K562 (cell line): ENCODE data around the gene ACADVL. TPM values are rescaled to one million over a fixed set of nuclear protein-coding genes. Genes with fewer than 3 reads are reported as not detected.

Experiments
- DPF2 ChIP-seq: fragments of 450-650 bp; IDR thresholded peaks from 2 replicates; pipeline ENCODE4 v1.6.1; 2016
- MAFF ChIP-seq: IDR thresholded peaks from 2 replicates; pipeline ENCODE4 v1.6.1; 2012; ENCODE audit warnings: low read length, improper control_type of control experiment
- MAFG ChIP-seq: fragments of 450-650 bp; conservative IDR thresholded peaks from 2 replicates; pipeline ENCODE4 v1.6.1; 2016; ENCODE audit warnings: missing genetic modification characterization, missing compliant biosample characterization
- MYNN ChIP-seq, 2 experiments: sonication (generic); formaldehyde crosslinking in 1 of 2; IDR thresholded peaks; 2 replicates each; pipeline versions ENCODE4 v1.5.0 to v1.6.1; 2016 to 2020; ENCODE audit warnings: antibody characterized with exemption in 1 of 2, missing genetic modification reagents in 1 of 2
- NCOA6 ChIP-seq: fragments of 450-650 bp; IDR thresholded peaks from 2 replicates; pipeline ENCODE4 v1.6.1; 2017; ENCODE audit warnings: mild to moderate bottlenecking
- RBM22 ChIP-seq: fragments of 200-400 bp; formaldehyde crosslinking; IDR thresholded peaks from 2 replicates; pipeline ENCODE4 v1.6.1; 2018; ENCODE audit warnings: low read length, low read depth; ENCODE audit not compliant: poor library complexity, severe bottlenecking
- SMAD2 ChIP-seq: fragments of 150-350 bp; IDR thresholded peaks from 2 replicates; pipeline ENCODE4 v1.6.1; 2014; ENCODE audit warnings: low read depth, mild to moderate bottlenecking, low read length
- TAF7 ChIP-seq: fragments of 450-650 bp; IDR thresholded peaks from 2 replicates; pipeline ENCODE4 v1.6.1; 2016; ENCODE audit warnings: missing genetic modification characterization, missing compliant biosample characterization
- TSHZ1 ChIP-seq: fragments of 250-450 bp; sonication (Bioruptor Pico); IDR thresholded peaks from 2 replicates; pipeline ENCODE4 v1.4.0; 2020; ENCODE audit warnings: mild to moderate bottlenecking, moderate library complexity
- ZNF217 ChIP-seq: sonication (generic); formaldehyde crosslinking; IDR thresholded peaks from 2 replicates; pipeline ENCODE4 v1.8.0; 2022; ENCODE audit warnings: mild to moderate bottlenecking, missing genetic modification reagents
- ZNF408 ChIP-seq: fragments of 250-450 bp; sonication (Bioruptor Pico); IDR thresholded peaks from 2 replicates; pipeline ENCODE4 v1.4.0; 2020; ENCODE audit warnings: low read depth, mild to moderate bottlenecking, moderate library complexity
- ZNF609 ChIP-seq: sonication (generic); formaldehyde crosslinking; IDR thresholded peaks from 2 replicates; pipeline ENCODE4 v1.8.1; 2023; ENCODE audit warnings: missing genetic modification reagents, mild to moderate bottlenecking, borderline replicate concordance
- polyA plus RNA-seq, 8 experiments: library from polyadenylated mRNA; depleted of rRNA in 4 of 8; stranded (reverse) in 5 of 8; unstranded in 3 of 8; fragments of >200 nt; fragmentation: Nextera tagmentation in 2 of 8; fragmentation: Illumina TruSeq in 1 of 8; extraction: Ambion mirVana in 2 of 8; extraction: Trizol in 1 of 8; gene quantifications; 2 replicates each; pipeline versions ENCODE4 v1.2.1 to v1.2.3, GENCODE V29; 2011 to 2014; ENCODE audit warnings: inconsistent platforms in 1 of 8, missing spikeins in 1 of 8
- total RNA-seq, 7 experiments: library from RNA; depleted of rRNA in 6 of 7; stranded (reverse); fragments of >200 nt in 6 of 7; fragmentation: Illumina TruSeq in 2 of 7; extraction: Trizol in 2 of 7; gene quantifications; 2 replicates each; pipeline versions ENCODE4 v1.2.1 to v1.2.3, GENCODE V29; 2011 to 2021; ENCODE audit warnings: low replicate concordance in 1 of 7
- TF ChIP-seq, protein P1 (sequence below): fragments of 450-650 bp; IDR thresholded peaks from 2 replicates; pipeline ENCODE4 v1.6.1; 2018; ENCODE audit not compliant: partially characterized antibody

ACADVL gene
- total and polyA plus RNA-seq, 9 of the 15 experiments (the other 6 are each of a cell fraction or from before 2014, with no cell fraction given), result 25.5 to 449 (median 214) TPM

DNA sequence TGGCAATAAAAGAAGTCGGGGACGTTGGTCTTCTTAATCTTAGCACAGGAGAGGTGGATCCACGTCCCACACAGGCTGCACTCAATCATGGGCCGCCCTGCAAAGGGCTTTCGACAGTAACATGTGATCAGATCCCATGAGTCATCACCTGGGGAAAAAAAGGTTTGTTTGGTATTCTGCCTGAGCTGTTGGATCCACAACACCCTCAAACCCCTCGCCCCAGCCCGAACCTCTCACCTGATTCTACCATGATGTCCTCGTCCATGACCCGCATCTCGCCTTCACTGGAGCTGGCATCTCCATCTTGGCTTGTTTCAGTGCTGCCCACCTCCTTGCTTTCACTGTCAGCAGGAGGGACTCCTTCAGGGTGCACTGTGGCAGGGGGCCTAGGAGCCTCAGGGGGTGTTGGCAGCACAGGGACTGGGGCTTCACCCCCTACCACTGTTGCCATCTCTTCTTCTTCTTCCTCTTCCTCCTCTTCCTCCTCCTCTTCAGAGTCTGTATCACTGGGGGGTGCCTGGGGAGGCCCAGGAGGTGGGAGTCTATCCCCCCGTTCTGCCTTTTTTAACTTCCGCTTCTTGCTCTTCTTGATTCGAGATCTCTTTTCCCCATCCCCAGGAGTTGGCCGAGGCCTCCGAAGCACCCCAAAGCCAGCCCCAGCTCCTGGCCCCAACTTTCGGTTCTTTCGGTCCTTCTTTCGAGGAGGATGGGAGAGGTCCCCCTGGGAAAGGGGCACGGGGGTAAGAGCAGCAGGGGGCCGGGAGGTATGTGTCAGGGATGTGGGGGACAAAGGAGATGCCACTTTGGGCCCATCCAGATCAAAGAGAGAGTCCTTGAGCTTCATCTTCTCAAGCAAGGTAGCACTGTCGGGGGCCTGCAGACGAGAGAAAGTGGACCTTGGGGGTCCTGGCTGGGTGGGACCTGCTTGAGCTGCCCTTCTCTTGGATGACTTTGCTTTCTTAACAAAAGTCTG is 16.2 kb downstream of the ACADVL start (continued):
- TF ChIP-seq, protein P1, sequence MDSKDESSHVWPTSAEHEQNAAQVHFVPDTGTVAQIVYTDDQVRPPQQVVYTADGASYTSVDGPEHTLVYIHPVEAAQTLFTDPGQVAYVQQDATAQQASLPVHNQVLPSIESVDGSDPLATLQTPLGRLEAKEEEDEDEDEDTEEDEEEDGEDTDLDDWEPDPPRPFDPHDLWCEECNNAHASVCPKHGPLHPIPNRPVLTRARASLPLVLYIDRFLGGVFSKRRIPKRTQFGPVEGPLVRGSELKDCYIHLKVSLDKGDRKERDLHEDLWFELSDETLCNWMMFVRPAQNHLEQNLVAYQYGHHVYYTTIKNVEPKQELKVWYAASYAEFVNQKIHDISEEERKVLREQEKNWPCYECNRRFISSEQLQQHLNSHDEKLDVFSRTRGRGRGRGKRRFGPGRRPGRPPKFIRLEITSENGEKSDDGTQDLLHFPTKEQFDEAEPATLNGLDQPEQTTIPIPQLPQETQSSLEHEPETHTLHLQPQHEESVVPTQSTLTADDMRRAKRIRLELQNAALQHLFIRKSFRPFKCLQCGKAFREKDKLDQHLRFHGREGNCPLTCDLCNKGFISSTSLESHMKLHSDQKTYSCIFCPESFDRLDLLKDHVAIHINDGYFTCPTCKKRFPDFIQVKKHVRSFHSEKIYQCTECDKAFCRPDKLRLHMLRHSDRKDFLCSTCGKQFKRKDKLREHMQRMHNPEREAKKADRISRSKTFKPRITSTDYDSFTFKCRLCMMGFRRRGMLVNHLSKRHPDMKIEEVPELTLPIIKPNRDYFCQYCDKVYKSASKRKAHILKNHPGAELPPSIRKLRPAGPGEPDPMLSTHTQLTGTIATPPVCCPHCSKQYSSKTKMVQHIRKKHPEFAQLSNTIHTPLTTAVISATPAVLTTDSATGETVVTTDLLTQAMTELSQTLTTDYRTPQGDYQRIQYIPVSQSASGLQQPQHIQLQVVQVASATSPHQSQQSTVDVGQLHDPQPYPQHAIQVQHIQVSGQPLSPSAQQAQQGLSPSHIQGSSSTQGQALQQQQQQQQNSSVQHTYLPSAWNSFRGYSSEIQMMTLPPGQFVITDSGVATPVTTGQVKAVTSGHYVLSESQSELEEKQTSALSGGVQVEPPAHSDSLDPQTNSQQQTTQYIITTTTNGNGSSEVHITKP, result no peak
- TF ChIP-seq DPF2, result no peak
- TF ChIP-seq ZNF217 (CRISPR knock-in tag), result no peak
- TF ChIP-seq MYNN (IDR thresholded peaks at IDR 0.05), result no peak
- no peak for TF ChIP-seq MYNN (CRISPR knock-in tag; IDR thresholded peaks at IDR 0.05)
- TF ChIP-seq MAFF, result no peak
- TF ChIP-seq RBM22, result no peak
- TF ChIP-seq TAF7, result no peak
- TF ChIP-seq TSHZ1, result no peak
- TF ChIP-seq MAFG (tag), result no peak; the same call in 1 of the 2 replicates
- no peak for TF ChIP-seq NCOA6
- no peak for TF ChIP-seq ZNF408 (CRISPR knock-in tag)
- no peak for TF ChIP-seq SMAD2
- TF ChIP-seq ZNF609 (CRISPR knock-in tag), result no peak
